ENCODE results near the gene CACNA2D3.

CACNA2D3 gene

GRCh38 chr3:54858093-54858785 lies 735.9 kb downstream of the CACNA2D3 start:
- H3K9me2 ChIP-seq (replicated peaks; ENCODE audit: insufficient read depth, low read length) = no peaks in the 10 kb centered on the region
- H3F3A ChIP-seq (ENCODE audit: insufficient read depth, low read length) = no peaks in the 10 kb centered on the region
- H2AFZ ChIP-seq (ENCODE audit: low read length) = no peak overlapping the region
- no peaks in the 10 kb centered on the region for H3K27me3 ChIP-seq (replicated peaks; ENCODE audit: insufficient read depth, low read length)
- no peaks in the 10 kb centered on the region for H3K9me3 ChIP-seq (replicated peaks; ENCODE audit: insufficient read depth, low read length)
- no peaks in the 10 kb centered on the region for H4K20me1 ChIP-seq (ENCODE audit: insufficient read depth, low read length)
- H3K4me1 ChIP-seq (ENCODE audit: low read length) = no peaks in the 10 kb centered on the region
- no peak for DNase-seq
- no peaks in the 10 kb centered on the region for H3K36me3 ChIP-seq (replicated peaks; ENCODE audit: insufficient read depth, low read length)
- H3K4me2 ChIP-seq (ENCODE audit: low read depth, low read length) = no peak overlapping the region
- H3K4me3 ChIP-seq (ENCODE audit: low read length) = no peak overlapping the region
- H3K27ac ChIP-seq (ENCODE audit: low read length) = no peak overlapping the region
- TF ChIP-seq EZH2phosphoT487 (IDR thresholded peaks at IDR 0.05; ENCODE audit: low read length) = no peak
- no peak for TF ChIP-seq EZH2 (optimal IDR thresholded peaks at IDR 0.05; ENCODE audit: low read depth, low read length)
- TF ChIP-seq CTCF (IDR thresholded peaks at IDR 0.05; ENCODE audit: low read length) = no peak
- no peak overlapping the region for H3K9ac ChIP-seq (ENCODE audit: low read length)
- no peaks in the 10 kb centered on the region for H3K79me2 ChIP-seq (ENCODE audit: low read length)

GRCh38 chr3:54859184-54859583 lies 736.8 kb downstream of the CACNA2D3 start:
- Histone ChIP-seq H4K20me1 (ENCODE audit: insufficient read depth, low read length) (no peaks in the 10 kb centered on the region), H3K9me2 (replicated peaks; ENCODE audit: insufficient read depth, low read length) (no peaks in the 10 kb centered on the region), H3K9ac (ENCODE audit: low read length) (no peak overlapping the region), H2AFZ (ENCODE audit: low read length) (no peak overlapping the region), H3K79me2 (ENCODE audit: low read length) (no peaks in the 10 kb centered on the region), H3K27me3 (replicated peaks; ENCODE audit: insufficient read depth, low read length) (no peaks in the 10 kb centered on the region), H3K4me2 (ENCODE audit: low read depth, low read length) (no peak overlapping the region), H3K4me3 (ENCODE audit: low read length) (no peak overlapping the region), H3K36me3 (replicated peaks; ENCODE audit: insufficient read depth, low read length) (no peaks in the 10 kb centered on the region), H3F3A (ENCODE audit: insufficient read depth, low read length) (no peaks in the 10 kb centered on the region), H3K4me1 (ENCODE audit: low read length) (no peaks in the 10 kb centered on the region), H3K9me3 (replicated peaks; ENCODE audit: insufficient read depth, low read length) (no peaks in the 10 kb centered on the region), H3K27ac (ENCODE audit: low read length) (no peak overlapping the region)
- no peak for DNase-seq
- TF ChIP-seq CTCF (IDR thresholded peaks at IDR 0.05; ENCODE audit: low read length) = no peak
- no peak for TF ChIP-seq EZH2 (optimal IDR thresholded peaks at IDR 0.05; ENCODE audit: low read depth, low read length)
- no peak for TF ChIP-seq EZH2phosphoT487 (IDR thresholded peaks at IDR 0.05; ENCODE audit: low read length)

- no peak for DNase-seq
- no peaks in the 10 kb centered on the region for H3K9me3 ChIP-seq (replicated peaks; ENCODE audit: insufficient read depth, low read length)
Measured at GRCh38 chr3:54861248-54862067, 739.1 kb downstream of the CACNA2D3 start.

More at GRCh38 chr3:54861248-54862067, 739.1 kb downstream of the CACNA2D3 start:
- Histone ChIP-seq H3K9ac (ENCODE audit: low read length) (no peak overlapping the region), H4K20me1 (ENCODE audit: insufficient read depth, low read length) (no peaks in the 10 kb centered on the region), H3K4me3 (ENCODE audit: low read length) (no peak overlapping the region), H3K9me2 (replicated peaks; ENCODE audit: insufficient read depth, low read length) (no peaks in the 10 kb centered on the region), H3K79me2 (ENCODE audit: low read length) (no peaks in the 10 kb centered on the region), H3K36me3 (replicated peaks; ENCODE audit: insufficient read depth, low read length) (no peaks in the 10 kb centered on the region), H2AFZ (ENCODE audit: low read length) (no peak overlapping the region), H3K4me2 (ENCODE audit: low read depth, low read length) (no peak overlapping the region), H3F3A (ENCODE audit: insufficient read depth, low read length) (no peaks in the 10 kb centered on the region), H3K4me1 (ENCODE audit: low read length) (no peaks in the 10 kb centered on the region), H3K27ac (ENCODE audit: low read length) (no peak overlapping the region), H3K27me3 (replicated peaks; ENCODE audit: insufficient read depth, low read length) (no peaks in the 10 kb centered on the region)
- no peak for TF ChIP-seq EZH2 (optimal IDR thresholded peaks at IDR 0.05; ENCODE audit: low read depth, low read length)
- no peak for TF ChIP-seq EZH2phosphoT487 (IDR thresholded peaks at IDR 0.05; ENCODE audit: low read length)
- TF ChIP-seq CTCF (IDR thresholded peaks at IDR 0.05; ENCODE audit: low read length) = no peak
